NCI-H2196 treated with DMSO at 0.1 percent for 48 hours (cell line): ENCODE data around the gene ZRANB3.
"Not testable (repeated sequence)": the region's sequence is repeated elsewhere in the genome, so short reads cannot be mapped to it uniquely, and the experiment has no call there.

Experiments used
- DNase-seq: peaks from one replicate; lab custom pipeline; 2025; ENCODE audit not compliant: unreplicated experiment; lab: John Stamatoyannopoulos, UW

ZRANB3 gene

DNA sequence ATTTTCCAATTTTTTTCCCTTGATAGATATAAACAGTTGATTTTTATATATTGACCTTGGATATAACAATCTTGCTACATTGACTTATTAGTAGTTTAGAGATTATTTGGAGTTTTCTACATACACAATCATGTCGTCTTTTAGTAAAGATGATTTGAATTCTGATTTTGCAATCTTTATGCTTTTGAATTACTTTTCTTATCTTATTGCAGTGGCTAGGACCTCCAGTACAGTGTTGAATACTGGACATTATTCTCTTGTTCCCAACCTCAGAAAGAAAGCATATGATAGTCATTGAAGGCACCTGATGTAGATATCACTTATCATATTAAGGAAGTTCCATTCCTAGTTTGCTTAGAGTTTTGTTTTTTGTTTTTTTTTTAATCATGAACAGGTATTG lies 388.7 kb downstream of the ZRANB3 start:
- no peak for DNase-seq

- no peak for DNase-seq
Observed at GRCh38 chr2:135140606-135141005, 390.4 kb downstream of the ZRANB3 start.

- DNase-seq: no peak
Observed at GRCh38 chr2:135132314-135132713, 398.7 kb downstream of the ZRANB3 start.

- DNase-seq: no peak
Observed at GRCh38 chr2:135130751-135131150, 400.3 kb downstream of the ZRANB3 start.

GRCh38 chr2:135125940-135126339 lies 405.1 kb downstream of the ZRANB3 start:
- no peak for DNase-seq

- DNase-seq: no peak
Observed at GRCh38 chr2:135124924-135125886, 405.8 kb downstream of the ZRANB3 start.

- DNase-seq: not testable (repeated sequence)
Observed at GRCh38 chr2:135121658-135122039, 409.4 kb downstream of the ZRANB3 start.

- DNase-seq: no peak
Observed at GRCh38 chr2:135121016-135121657, 409.9 kb downstream of the ZRANB3 start.

GRCh38 chr2:135119582-135119981 lies 411.4 kb downstream of the ZRANB3 start:
- DNase-seq: no peak

DNA sequence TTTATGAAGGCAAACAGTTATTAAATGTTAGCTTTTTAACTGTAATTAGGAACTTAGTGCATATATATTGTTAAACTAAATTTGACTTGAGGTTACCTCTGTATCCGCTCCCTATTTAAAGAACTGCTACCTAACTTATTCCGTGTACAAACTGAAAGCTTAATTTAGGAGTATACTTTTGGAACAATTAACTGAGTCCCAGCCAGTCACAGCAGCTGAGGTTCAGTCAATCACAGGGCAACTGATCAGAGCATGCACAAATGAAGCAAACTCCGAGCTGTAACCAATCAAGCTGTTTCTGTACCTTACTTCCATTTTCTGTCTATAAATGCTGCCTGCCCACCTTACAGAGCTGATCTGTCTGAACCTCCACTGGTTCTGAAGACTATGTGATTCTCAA lies 417.7 kb downstream of the ZRANB3 start:
- DNase-seq: no peak

- not testable (repeated sequence) for DNase-seq
Observed at GRCh38 chr2:135105513-135106316, 425.3 kb downstream of the ZRANB3 start.

- no peak for DNase-seq
Observed at GRCh38 chr2:135103843-135104242, 427.2 kb downstream of the ZRANB3 start.

GRCh38 chr2:135099802-135100483 lies 431.1 kb downstream of the ZRANB3 start:
- DNase-seq: no peak

GRCh38 chr2:135097532-135098231 lies 433.3 kb downstream of the ZRANB3 start:
- no peak for DNase-seq

- DNase-seq: no peak
Observed at GRCh38 chr2:135096665-135097446, 434.2 kb downstream of the ZRANB3 start.

GRCh38 chr2:135095591-135095990 lies 435.4 kb downstream of the ZRANB3 start:
- DNase-seq: no peak

DNA sequence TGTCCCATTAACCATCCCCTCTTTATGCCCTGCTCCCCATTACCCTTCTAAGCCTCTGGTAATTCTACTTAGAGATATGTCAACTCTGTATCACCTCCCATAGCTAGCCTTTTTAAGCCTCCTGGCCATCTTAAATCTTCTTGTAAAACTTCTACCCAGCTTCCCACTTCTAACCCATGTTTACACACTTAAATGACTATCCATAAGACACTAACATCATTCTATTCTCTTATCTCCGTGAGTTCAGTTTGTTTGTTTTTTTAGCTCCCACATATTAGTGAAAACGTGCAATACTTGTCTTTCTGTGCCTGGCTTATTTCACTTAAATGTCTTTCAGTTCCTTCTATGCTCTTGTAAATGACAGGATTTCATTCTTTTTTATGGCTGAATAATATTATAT lies 436.5 kb downstream of the ZRANB3 start:
- no peak for DNase-seq

GRCh38 chr2:135093670-135094330 lies 437.2 kb downstream of the ZRANB3 start:
- no peak for DNase-seq

DNA sequence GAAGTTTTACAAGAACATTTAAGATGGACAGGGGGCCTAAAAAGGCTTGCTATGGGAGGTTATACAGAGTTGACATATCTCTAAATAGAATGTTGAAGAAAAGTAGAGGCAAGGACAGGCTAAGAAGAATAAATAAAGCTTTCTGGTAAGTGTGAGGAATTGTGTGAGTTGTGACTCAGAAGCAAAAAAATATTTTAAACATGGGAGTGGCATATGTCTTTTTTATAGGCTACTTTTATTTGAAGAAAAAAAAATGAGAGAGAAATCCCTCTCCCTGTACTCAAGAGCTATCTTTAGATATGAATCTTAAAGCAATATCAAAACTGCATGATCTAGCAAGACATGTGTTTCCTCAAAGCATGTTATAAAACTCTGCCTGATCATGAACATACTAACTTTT lies 437.8 kb downstream of the ZRANB3 start:
- no peak for DNase-seq
